Thoracic aorta (tissue), 2 donors: ENCODE results near the gene CENATAC. TPM values are rescaled to one million over a fixed set of nuclear protein-coding genes. Genes with fewer than 3 reads are reported as not detected.

ENCODE experiments used
- ATAC-seq: fragments of 150-250 bp; one replicate; pipeline ENCODE4 v1.8.0; 2017; ENCODE audit warnings: low read depth; ENCODE audit not compliant: insufficient number of reproducible peaks, low FRiP score
- DNase-seq: peaks from one replicate; pipeline ENCODE4 v3.0.0-alpha.2; 2020; ENCODE audit warnings: low spot score
- H3K27ac ChIP-seq, 2 donors: fragments of 200-600 bp; sonication (generic); 1 replicate in 1 of 2; 2 replicates in 1 of 2; pipeline ENCODE4 v1.5.1; 2016; ENCODE audit warnings: mild to moderate bottlenecking in 2 of 2, moderate library complexity in 2 of 2
- H3K27me3 ChIP-seq: fragments of 200-600 bp; sonication (generic); replicated peaks from 2 replicates; pipeline ENCODE4 v1.6.0; 2016; ENCODE audit warnings: mild to moderate bottlenecking; ENCODE audit not compliant: insufficient read depth
- H3K36me3 ChIP-seq: fragments of 200-600 bp; sonication (generic); one replicate; pipeline ENCODE4 v1.5.1; 2016
- H3K4me1 ChIP-seq, 2 donors: fragments of 200-600 bp; sonication (generic); 1 replicate in 1 of 2; 2 replicates in 1 of 2; pipeline versions ENCODE4 v1.5.1 to v1.6.0; 2016; ENCODE audit warnings: low read depth in 2 of 2, mild to moderate bottlenecking in 1 of 2; ENCODE audit not compliant: control insufficient read depth in 1 of 2
- H3K4me3 ChIP-seq: fragments of 200-600 bp; sonication (generic); 2 replicates; pipeline ENCODE4 v1.5.1; 2016; ENCODE audit warnings: mild to moderate bottlenecking
- H3K9me3 ChIP-seq: fragments of 200-600 bp; sonication (generic); 2 replicates; pipeline ENCODE4 v1.5.1; 2016
- CTCF ChIP-seq: fragments of 200-600 bp; sonication (generic); IDR thresholded peaks from one replicate; pipeline ENCODE4 v1.5.1; 2019; ENCODE audit warnings: antibody characterized with exemption
- total RNA-seq, 2 donors: library from RNA; depleted of rRNA; stranded (reverse); fragments of >200 nt; gene quantifications; one replicate each; pipeline versions ENCODE4 v1.1.0 to v1.2.3, GENCODE V29; 2016

Gene CENATAC
- total RNA-seq, 2 donors from 2014 or later: 63.5 to 128 TPM

GRCh38 chr11:119025541-119025940, 27.6 kb downstream of the CENATAC start:
- Histone ChIP-seq H3K9me3 (no peaks in the 10 kb centered on the region), H3K27ac (peak overlapping the region; percentile 39 to 61), H3K36me3 (peaks cover 26% of the 10 kb centered on the region), H3K4me3 (no peak overlapping the region), H3K4me1 (peaks cover 13 to 48% of the 10 kb centered on the region in 2 donors), H3K27me3 (no peaks in the 10 kb centered on the region)
- DNase-seq: no peak
- no peak for TF ChIP-seq CTCF
- ATAC-seq: no peak

- Histone ChIP-seq H3K4me1 (peaks cover 13 to 45% of the 10 kb centered on the region in 2 donors), H3K36me3 (peaks cover 26% of the 10 kb centered on the region), H3K4me3 (no peak overlapping the region), H3K27ac (peak overlapping the region in 1 of 2 donors; percentile 61), H3K9me3 (no peaks in the 10 kb centered on the region), H3K27me3 (no peaks in the 10 kb centered on the region)
- DNase-seq (no peak), ATAC-seq (no peak)
- no peak for TF ChIP-seq CTCF
These were observed 28.2 kb downstream of the CENATAC start for GRCh38 chr11:119025978-119026766.

- DNase-seq: no peak
- Histone ChIP-seq H3K9me3 (no peaks in the 10 kb centered on the region), H3K27ac (no peak overlapping the region), H3K27me3 (no peaks in the 10 kb centered on the region), H3K4me3 (no peak overlapping the region), H3K36me3 (peaks cover 19% of the 10 kb centered on the region), H3K4me1 (peaks cover 8 to 42% of the 10 kb centered on the region in 2 donors)
- TF ChIP-seq CTCF: no peak
- no peak for ATAC-seq
These were observed 29.0 kb downstream of the CENATAC start for GRCh38 chr11:119026970-119027369.

- H3K4me3 ChIP-seq: no peak overlapping the region
- no peak for TF ChIP-seq CTCF
These were observed 29.8 kb downstream of the CENATAC start for GRCh38 chr11:119027561-119028345.

More at GRCh38 chr11:119027561-119028345, 29.8 kb downstream of the CENATAC start:
- Histone ChIP-seq H3K27me3 (no peaks in the 10 kb centered on the region), H3K36me3 (peaks cover 14% of the 10 kb centered on the region), H3K27ac (no peak overlapping the region), H3K4me1 (peaks cover 8 to 42% of the 10 kb centered on the region in 2 donors), H3K9me3 (no peaks in the 10 kb centered on the region)
- DNase-seq: no peak
- ATAC-seq: no peak
